Measurements from ENCODE around the gene SSTR5.
"Not testable (repeated sequence)": the region's sequence is repeated elsewhere in the genome, so short reads cannot be mapped to it uniquely, and the experiment has no call there.

The SSTR5 gene

DNA sequence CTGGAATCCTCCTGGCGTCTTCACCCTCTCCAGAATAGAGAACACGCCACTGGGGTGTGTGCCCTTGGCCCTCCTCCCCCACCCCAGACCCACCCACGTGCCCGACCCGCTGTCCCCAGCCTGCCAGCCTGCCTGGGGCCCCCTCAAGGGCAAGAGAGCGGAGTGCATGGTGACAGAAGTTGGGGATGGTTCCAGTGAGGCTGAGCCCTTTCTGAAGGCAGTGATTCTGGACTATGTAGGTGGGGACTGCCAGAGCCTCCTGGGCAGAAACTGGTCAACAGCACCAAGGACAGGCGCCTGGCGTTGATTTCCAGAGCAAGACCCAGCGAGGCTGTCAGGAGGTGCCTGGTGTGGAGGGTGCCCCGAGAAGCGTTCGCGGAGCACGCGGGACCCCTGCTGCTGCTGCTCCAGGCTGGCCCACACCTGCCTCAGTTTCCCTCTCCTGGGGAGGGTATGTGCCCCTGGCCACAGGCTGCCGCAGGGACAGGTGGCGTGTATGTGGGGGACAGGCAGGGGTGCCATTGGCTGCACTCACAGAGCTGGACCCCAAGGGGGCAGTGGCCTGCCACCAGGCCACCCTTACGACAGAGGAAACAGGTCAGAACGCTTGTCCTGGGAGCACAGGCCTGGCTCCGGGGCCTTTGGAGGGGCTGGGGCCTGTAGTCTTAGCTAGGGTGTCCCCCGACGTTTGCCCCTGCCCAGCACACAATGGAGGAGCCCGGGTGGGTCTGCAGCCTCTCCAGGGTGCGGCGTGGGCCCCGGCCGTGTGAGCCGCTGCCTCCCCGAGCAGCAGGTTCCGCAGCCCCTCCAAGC lies 1.2 kb downstream of the SSTR5 start:
- DNase-seq (ENCODE audit: low read depth in 2 of 2) = no peak

DNA sequence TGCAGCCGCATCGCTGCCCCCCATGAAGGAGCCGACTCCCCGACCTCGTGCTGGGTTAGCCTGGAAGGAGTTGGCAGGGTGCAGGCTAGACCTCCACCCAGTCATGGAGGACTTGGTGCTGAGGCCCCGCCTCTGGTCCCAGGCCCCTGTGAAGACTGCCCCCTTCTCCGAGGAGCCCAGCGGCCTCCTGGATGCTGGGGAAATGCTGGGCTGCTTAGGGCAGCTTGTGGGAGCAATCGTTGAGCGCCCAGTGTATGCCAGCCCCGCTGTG lies 1.8 kb downstream of the SSTR5 start:
- DNase-seq (ENCODE audit: low read depth in 2 of 2) = no peak

DNA sequence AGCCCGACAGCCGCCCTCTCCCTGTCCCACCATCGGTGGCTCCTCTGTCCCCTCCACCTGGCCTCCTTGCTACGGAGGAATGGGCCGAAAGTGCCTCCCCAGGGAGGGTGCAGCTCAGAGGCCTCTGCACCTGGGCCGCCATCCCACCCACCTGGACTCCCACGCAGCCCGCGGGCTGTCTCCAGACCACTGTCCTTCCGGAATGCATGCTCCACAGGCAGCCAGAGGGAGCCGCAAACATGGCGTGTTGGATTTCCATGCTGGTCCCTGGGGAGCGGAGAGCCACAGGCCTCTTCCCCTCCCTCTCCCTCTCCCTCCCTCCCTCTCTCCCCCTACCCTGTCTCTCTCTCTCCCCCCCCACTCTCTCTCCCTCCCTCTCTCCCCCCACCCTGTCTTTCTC lies 3.0 kb downstream of the SSTR5 start:
- no peak for DNase-seq (ENCODE audit: low read depth in 2 of 2)

DNA sequence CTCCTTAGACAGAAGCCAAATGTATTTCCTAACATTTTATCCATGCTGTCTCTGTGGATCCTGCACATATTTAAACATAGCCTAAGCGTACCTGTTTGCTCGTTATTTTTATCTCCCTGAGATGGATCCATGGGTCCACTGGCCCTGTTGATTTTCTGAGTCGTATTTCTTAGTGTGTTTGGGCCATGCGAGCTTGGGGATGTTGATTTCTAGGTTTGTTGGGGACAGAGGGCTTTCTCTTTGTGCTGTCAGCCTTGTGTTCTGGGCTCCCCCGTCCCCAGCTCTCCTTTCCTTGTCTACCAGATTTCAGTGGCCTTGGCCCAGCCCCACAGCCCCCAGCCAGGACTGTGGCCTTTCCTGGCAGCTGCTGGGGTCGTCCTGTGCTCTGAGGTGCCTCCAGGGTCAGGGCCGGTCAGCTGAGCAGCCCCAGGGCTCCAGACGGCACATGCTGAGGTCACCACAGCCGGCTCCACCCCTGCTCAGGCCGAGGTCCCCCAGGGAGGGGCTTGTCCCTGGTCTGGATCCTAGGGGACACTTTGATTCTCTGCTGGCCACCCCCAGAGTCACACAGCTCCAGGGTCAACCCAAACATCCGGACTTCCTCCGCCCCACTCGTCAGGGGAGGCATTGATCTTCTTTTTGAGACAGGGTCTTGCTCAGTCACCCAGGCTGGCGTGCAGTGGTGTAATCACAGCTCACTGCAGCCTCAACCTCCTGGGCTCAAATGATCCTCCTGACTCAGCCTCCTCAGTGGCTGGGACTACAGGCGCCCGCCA lies 4.4 kb downstream of the SSTR5 start:
- no peak for DNase-seq (ENCODE audit: low read depth in 2 of 2)

DNA sequence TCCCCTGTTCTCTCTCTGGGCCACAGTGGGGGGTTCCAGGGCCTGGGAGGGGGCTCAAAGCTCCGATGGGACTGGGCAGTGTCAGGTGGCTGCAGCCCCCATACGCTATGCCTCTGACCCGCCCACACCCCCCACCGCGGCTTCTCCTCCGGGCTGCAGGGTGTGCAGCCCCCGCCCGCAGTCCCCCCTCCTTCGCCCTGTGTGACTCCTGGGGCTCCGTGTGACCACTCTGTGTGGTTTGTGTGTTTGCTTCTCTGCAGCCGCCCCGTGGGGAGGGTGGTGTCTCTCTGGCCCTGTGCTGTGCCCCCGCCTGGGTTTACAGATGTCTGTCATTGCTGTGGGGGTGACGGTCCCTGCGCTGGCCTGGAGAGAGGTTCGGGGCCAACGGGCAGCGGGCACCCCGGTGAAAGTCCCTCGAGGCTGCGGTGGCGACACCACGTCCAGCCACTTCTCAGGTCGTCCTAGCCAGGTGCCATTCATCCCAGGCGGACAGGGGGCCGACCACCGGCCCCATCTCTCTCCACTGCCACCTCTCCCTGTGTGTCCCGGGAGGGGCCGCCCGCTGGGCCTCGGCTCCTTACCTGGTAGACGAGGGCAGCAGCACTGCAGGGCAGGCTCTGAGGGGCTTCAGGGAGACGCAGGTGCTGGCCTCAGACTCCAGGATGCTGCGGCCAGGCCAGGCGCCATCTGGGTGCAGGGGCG lies 5.5 kb downstream of the SSTR5 start:
- no peak for DNase-seq (ENCODE audit: low read depth in 2 of 2)

DNA sequence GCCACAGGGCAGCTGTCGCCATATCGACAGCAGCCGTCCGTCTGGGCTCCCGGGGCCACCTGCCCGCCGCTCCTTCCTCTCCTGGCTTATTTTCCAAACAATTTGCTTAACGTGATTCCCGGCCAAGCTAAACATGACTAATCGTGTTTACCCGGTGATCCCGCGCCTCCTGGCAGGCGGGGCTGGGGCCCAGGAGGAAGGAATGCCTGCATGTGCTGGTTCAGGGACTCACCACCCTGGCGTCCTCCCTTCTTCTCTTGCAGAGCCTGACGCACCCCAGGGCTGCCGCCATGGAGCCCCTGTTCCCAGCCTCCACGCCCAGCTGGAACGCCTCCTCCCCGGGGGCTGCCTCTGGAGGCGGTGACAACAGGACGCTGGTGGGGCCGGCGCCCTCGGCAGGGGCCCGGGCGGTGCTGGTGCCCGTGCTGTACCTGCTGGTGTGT lies 6.1 kb downstream of the SSTR5 start:
- no peak for DNase-seq (ENCODE audit: low read depth in 2 of 2)

DNA sequence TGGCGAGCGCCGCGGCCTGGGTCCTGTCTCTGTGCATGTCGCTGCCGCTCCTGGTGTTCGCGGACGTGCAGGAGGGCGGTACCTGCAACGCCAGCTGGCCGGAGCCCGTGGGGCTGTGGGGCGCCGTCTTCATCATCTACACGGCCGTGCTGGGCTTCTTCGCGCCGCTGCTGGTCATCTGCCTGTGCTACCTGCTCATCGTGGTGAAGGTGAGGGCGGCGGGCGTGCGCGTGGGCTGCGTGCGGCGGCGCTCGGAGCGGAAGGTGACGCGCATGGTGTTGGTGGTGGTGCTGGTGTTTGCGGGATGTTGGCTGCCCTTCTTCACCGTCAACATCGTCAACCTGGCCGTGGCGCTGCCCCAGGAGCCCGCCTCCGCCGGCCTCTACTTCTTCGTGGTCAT lies 6.8 kb downstream of the SSTR5 start:
- no peak for DNase-seq (ENCODE audit: low read depth in 2 of 2)

DNA sequence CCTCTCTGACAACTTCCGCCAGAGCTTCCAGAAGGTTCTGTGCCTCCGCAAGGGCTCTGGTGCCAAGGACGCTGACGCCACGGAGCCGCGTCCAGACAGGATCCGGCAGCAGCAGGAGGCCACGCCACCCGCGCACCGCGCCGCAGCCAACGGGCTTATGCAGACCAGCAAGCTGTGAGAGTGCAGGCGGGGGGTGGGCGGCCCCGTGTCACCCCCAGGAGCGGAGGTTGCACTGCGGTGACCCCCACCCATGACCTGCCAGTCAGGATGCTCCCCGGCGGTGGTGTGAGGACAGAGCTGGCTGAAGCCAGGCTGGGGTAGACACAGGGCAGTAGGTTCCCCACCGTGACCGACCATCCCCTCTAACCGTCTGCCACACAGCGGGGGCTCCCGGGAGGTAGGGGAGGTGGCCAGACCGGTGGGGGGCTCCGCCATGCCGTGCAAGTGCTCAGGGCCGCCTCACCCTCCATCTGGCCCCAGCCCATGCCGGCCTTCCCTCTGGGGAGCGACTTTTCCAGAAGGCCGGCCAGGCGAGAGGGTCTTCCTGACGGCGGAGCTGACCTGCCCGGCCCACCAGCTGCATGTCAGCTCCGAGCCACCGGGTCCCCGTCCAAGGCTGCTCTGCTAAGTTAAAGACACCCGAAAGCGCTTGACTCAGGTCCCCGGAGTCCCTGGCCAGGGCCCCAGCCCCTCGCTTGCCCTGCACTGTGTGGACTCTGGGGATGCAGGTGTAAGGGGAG lies 7.4 kb downstream of the SSTR5 start:
- no peak for DNase-seq (ENCODE audit: low read depth in 2 of 2)

DNA sequence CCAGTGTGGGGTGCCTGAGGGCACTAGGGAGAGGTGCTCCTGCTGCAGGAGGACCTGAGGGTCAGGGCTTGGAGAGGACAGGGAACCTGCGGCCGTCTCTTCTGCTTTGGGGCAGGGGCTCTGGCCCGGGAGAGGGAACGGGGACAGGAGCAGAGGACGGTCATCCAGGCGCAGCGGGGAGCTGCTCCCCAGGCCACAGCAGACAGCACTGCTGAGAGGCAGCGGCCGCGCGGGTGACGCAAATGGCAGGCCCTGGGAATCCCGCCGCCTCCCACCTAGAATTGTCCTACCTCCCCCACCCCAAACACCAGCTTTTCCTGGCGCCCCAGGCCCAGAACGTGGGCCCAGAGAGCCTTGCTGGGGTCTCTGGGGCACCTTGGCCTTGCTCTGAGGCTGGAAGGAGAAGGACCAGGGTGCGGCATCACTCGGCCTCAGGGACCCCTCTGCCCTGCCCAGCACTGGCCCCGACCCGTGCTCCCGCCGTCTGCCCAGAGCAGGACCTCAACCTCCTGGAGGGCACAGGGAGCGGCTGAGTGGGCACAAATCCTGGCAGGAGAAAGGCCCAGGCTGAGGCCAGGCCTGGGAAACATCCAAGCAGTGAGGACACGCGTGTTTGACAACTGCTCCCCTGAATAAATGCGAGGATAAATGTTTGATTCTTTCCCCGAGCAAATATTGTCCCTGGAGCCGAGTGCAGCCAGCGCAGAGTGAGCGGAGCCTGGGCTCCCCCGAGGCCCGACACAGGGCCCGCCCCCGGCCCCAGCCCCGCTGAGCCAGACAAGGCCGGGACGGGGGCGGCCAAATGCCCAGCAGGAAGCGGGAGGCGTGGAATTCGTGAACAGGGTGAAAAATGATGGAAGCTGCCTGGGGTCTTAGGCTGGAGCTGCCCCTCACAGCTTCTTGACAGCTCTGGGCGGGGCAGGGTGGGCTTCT lies 8.5 kb downstream of the SSTR5 start:
- DNase-seq (ENCODE audit: low read depth in 2 of 2) = no peak

DNA sequence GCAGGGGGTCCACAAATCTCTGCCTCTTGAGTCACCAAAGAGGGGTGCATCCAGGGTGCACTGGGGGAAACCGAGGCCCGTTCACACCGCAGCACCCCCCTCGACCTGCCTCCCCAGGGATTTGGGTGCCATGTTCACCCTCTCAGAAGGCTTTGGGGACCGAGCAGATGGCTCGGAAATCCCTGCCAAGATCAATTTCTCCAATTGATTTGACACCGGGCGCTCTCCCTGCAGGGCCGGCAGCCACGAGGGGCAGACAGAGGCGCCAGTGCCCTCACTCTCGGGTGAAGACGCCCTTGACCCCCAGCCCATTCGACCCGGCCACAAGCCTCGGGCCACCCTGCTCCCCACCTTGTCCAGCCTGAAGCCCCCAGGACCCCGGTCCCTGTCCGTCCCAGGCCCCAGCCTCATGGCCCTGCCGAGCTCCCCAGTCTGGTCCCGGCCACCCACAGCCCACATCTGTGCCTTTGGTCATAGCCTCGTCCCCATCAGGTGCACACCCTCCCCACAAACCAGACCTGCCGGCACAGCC lies 9.3 kb downstream of the SSTR5 start:
- DNase-seq (ENCODE audit: low read depth in 2 of 2) = no peak

DNA sequence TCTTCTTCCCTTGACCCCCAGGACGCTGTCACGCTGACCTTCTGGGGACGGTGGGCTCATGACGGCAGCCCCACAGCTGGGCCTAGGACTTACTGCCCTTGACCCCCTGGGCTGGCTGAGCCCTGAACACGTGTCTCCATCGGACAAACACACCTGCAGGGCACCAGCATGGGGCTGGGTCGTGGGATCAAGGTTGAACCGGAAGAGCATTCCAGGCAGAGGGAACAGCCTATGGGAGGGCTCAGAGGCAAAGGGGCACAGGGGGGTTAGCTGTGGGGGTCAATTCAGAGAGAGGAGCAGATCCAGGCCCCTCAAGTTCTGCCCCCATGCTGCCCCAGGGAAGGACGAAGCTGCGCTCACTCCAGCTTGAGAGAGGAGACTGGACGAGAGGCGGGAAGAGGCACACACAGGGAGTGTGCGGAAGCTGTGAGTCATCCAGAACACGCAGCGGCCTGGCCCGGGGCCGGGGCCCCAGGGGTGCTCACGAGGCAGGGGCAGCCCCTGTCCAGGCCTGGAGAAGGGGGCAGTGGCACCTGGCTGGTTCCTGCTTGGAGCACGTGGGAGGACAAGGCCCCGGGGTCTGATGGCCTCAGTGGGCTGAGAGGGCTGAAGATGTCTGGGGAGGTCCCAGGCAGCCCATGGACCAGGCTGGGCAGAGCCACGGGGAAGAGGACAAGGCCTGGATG lies 9.9 kb downstream of the SSTR5 start:
- no peak for DNase-seq (ENCODE audit: low read depth in 2 of 2)

DNA sequence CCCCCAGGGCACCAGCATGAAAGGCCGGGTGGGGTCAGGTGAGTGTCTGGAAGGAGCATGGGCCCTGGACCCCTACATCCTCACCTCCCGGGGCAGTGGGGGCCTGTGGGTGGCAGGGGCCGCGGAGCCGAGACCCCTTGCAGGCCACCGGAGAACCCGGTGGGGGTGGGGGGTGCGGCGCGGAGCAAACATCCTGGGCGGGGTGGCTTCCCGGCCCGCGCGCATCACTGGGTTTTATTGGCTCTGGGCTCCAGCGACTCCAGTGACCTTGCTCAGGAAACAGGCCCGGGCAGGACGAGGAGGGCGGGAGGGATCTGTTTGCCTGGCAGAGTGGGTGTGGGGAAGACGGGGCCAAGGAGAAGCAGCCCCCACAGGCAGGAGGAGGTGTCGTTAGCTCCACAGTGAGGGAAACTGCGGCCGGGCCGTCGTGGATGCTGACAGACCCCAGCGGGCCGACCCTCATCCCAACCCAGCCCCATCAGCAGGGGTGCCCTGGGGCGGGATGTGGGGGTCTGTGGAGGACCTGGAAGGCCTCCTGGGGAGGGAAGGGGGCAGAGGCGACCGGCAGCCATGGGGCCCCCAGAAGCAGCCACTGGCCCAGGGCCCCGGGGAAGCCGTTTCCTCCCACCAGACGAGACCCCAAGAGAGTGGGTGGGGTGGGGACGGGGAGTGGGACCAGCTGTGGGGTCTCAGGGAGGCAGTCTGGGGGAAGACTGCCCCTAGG lies 10.6 kb downstream of the SSTR5 start:
- DNase-seq (ENCODE audit: low read depth in 2 of 2) = no peak

DNA sequence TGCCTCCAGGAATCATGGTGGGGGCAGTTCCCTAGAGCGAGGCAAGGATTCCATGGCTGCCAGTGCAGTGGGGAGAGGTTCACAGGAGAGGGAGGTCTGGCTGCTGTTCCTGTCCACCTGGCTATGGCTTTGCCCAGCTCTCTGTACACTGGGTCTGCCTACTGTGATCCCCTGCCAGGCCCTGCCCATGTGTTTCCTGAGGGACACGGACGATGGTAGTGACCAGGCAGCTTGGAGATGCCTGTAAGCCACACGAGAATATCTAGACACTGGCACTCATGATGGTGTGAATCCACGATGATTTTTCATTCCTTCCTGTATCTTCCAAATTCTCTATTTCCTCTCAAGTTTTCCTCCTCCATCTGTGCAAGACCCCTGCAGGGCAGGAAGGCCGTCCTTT lies 12.4 kb downstream of the SSTR5 start:
- no peak for DNase-seq (ENCODE audit: low read depth in 2 of 2)

DNA sequence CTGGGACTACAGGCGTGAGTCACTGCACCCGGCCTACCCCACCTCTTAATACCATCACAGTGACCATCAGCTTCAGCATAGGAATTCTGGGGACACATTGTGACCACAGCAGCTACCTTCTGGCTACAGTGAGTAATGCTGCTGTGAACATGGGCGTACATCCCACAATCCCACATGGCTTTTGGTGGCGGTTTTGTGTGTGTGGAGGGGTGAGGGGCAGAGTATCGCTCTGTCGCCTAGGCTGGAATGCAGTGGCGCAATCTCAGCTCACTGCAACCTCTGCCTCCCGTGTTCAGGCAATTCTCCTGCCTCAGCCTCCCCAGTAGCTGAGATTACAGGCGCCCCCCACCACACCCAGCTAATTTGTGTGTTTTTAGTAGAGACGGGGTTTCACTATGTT lies 13.9 kb downstream of the SSTR5 start:
- DNase-seq (ENCODE audit: low read depth in 2 of 2) = not testable (repeated sequence)

DNA sequence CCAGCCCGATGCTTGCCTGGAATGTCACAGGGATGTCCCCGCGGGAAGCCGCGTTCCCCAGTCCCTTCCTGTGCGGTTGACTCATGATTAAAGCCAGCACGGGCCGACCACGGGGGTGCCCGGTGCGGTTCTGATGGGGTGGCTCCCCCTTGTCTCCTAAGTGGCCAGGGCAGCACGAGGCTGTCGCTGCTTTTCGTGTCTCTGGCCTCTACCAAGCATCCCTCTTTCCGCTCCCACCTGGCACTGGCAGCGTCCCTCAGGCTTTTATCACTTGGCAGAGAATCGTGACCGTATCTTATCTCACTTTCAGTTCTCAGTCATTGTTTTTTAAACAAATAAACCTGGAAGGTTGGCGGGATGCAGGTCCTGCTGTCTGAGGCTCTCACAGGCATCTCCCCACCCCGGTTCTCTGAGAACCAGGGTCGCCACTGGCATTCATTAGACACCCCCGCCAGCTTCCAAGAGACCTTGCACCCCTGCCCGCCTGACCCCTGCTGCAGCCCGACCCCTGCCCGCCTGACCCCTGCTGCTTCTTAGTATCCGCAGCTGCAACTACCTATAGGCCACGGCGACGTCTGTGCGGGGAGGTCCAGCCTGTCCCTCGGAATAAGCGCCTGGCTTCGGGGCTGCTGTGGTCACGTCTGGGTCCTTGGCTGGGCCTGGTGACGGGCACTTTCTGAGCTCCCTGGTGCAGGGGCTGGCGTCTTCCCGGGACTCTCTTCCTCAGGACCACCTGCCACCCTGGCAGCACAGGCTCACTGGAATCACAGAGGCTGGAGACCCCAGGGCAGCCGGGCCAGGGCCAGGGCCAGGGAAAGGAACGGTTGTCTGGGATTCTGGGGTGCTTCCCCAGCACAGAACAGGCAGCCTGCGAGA lies 16.0 kb downstream of the SSTR5 start:
- DNase-seq (ENCODE audit: low read depth in 2 of 2) = no peak

DNA sequence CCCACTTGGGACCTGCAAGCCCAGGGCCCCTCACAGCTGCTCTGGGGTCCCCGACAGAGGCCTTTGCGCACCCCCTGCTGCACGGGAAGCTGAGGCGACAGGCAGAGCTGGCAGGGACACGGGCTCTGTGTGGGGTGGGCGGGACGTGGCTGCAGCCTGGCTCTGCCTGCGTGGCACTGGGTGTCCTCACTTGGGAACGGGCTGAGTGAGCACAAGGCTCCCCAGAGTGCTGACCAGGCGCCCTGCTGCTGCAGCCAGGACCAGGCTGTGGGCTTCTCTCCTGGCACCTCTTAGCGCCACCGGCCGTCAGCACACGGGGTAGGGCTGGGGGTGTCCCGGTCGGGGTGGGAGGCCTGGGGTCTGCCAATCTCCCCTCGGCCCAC lies 16.9 kb downstream of the SSTR5 start:
- no peak for DNase-seq (ENCODE audit: low read depth in 2 of 2)

DNA sequence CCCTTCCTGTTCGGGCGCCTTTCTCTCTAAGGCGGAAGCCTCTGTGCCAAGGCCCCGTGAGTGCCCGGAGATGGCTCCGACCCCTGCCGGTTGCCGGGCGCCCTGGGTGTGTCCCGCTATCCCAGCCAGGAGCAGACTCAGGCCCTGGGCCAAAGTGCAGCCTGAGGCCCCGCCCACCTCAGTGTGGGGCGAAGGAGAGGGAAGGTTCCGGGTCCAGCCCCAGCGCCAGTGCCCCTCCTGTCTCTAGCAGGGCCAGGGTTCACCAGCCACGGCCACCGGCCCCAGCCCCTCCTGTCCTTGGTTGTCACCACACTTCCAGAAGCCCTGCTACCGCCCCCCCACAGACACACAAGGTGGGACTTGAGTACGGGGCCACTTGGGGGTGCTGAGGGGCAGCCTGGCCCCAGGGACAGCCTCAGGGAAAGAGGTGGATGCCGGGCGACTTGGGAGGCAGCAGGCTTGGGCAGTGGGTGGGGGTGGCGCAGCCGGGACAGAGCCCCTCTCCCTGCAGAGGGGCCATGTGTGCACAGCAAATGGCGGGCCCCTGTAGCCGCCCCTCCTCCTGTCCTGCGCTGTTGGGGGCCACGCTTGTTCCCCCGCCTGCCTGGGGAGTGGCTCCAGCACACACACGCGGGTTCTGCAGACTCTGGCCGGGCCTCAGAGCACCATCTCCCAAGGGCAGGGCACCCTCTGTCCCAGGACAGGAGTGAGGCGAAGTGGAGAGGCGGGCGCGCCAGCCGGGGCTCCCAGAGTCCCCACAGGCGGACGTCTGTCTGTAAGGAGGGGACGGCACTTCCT lies 17.5 kb downstream of the SSTR5 start:
- no peak for DNase-seq (ENCODE audit: low read depth in 2 of 2)

Measured in stimulated activated CD4-positive, alpha-beta T cell treated with anti-CD3 and anti-CD28 coated beads, Interleukin-15, amount 100 ng/mL, for 48 hours (primary cell).